HG03280 (cell line): ENCODE measurements around the gene DGKH.

Experiments used
- ATAC-seq: cut with Tn5 transposase; IDR thresholded peaks from one replicate; pipeline ENCODE4 v1.9.1; 2021; ENCODE audit warnings: mild to moderate bottlenecking, moderate library complexity; ENCODE audit not compliant: unreplicated experiment

The DGKH gene

GRCh38 chr13:42039946-42040729 lies 8.3 kb upstream of the DGKH start:
- ATAC-seq, result peak; percentile 73

GRCh38 chr13:42040730-42041010 lies 7.8 kb upstream of the DGKH start:
- peak; percentile 33 for ATAC-seq

- peak; percentile 24 for ATAC-seq
Measured at GRCh38 chr13:42041011-42041683, 7.3 kb upstream of the DGKH start.

GRCh38 chr13:42041684-42042035 lies 6.8 kb upstream of the DGKH start:
- no peak for ATAC-seq

- ATAC-seq, result no peak
Measured at GRCh38 chr13:42043676-42044075, 4.8 kb upstream of the DGKH start.

GRCh38 chr13:42046448-42046847 lies 2.0 kb upstream of the DGKH start:
- ATAC-seq, result no peak

GRCh38 chr13:42047561-42048341 lies 697 bp upstream of the DGKH start:
- ATAC-seq, result peak; percentile 31

- peak; percentile 45 for ATAC-seq
Measured at GRCh38 chr13:42048684-42049453, 421 bp downstream of the DGKH start.

GRCh38 chr13:42049454-42049813 lies 986 bp downstream of the DGKH start:
- no peak for ATAC-seq

GRCh38 chr13:42054798-42055499 lies 6.5 kb downstream of the DGKH start:
- no peak for ATAC-seq

- no peak for ATAC-seq
Measured at GRCh38 chr13:42055500-42056085, 7.1 kb downstream of the DGKH start.

GRCh38 chr13:42056146-42056545 lies 7.7 kb downstream of the DGKH start:
- ATAC-seq, result no peak

GRCh38 chr13:42056583-42056982 lies 8.1 kb downstream of the DGKH start:
- no peak for ATAC-seq

- ATAC-seq, result no peak
Measured at GRCh38 chr13:42057918-42058530, 9.6 kb downstream of the DGKH start.

GRCh38 chr13:42061943-42062342 lies 13.5 kb downstream of the DGKH start:
- no peak for ATAC-seq

- no peak for ATAC-seq
Measured at GRCh38 chr13:42063105-42063504, 14.7 kb downstream of the DGKH start.

GRCh38 chr13:42064259-42064658 lies 15.8 kb downstream of the DGKH start:
- ATAC-seq, result no peak

- no peak for ATAC-seq
Measured at GRCh38 chr13:42064966-42065365, 16.5 kb downstream of the DGKH start.

GRCh38 chr13:42065414-42065813 lies 17.0 kb downstream of the DGKH start:
- ATAC-seq, result no peak

- no peak for ATAC-seq
Measured at GRCh38 chr13:42066542-42066941, 18.1 kb downstream of the DGKH start.
